ENCODE results near the gene CLCC1.

- no peak for TF ChIP-seq EZH2phosphoT487 (IDR thresholded peaks at IDR 0.05; ENCODE audit: insufficient read depth, low read depth)
- TF ChIP-seq EZH2 (IDR thresholded peaks at IDR 0.05; ENCODE audit: insufficient read depth, poor library complexity, severe bottlenecking), result no peak
These were observed 15.3 kb downstream of the CLCC1 start for GRCh38 chr1:108947871-108948525.
